Hepatocyte (in vitro differentiated cells): ENCODE data around the gene TNFRSF21. TPM values are rescaled to one million over a fixed set of nuclear protein-coding genes. Genes with fewer than 3 reads are reported as not detected.

Source experiments
- DNase-seq: peaks from one replicate; pipeline ENCODE4 v3.0.0-alpha.2; 2016; ENCODE audit warnings: low spot score
- H2AFZ ChIP-seq: fragments of 200-600 bp; sonication (generic); 2 replicates; pipeline ENCODE4 v1.6.0; 2016; ENCODE audit warnings: antibody characterized with exemption, mild to moderate bottlenecking
- H3K27ac ChIP-seq: fragments of 200-600 bp; sonication (generic); 2 replicates; pipeline ENCODE4 v1.5.1; 2016; ENCODE audit warnings: mild to moderate bottlenecking
- H3K27me3 ChIP-seq: fragments of 200-600 bp; sonication (generic); 2 replicates; pipeline ENCODE4 v1.6.1; 2016
- H3K36me3 ChIP-seq: fragments of 200-600 bp; sonication (generic); replicated peaks from 2 replicates; pipeline ENCODE4 v1.5.1; 2016; ENCODE audit warnings: low read depth; ENCODE audit not compliant: insufficient read depth
- H3K4me1 ChIP-seq: fragments of 200-600 bp; sonication (generic); 2 replicates; pipeline ENCODE4 v1.5.1; 2016; ENCODE audit warnings: mild to moderate bottlenecking, moderate library complexity; ENCODE audit not compliant: insufficient read depth
- H3K4me2 ChIP-seq: fragments of 200-600 bp; sonication (generic); 2 replicates; pipeline ENCODE4 v1.6.0; 2016
- H3K4me3 ChIP-seq: fragments of 200-600 bp; sonication (generic); 2 replicates; pipeline ENCODE4 v1.5.1; 2016; ENCODE audit warnings: mild to moderate bottlenecking
- H3K79me2 ChIP-seq: fragments of 200-600 bp; sonication (generic); 2 replicates; pipeline ENCODE4 v1.6.0; 2017; ENCODE audit warnings: mild to moderate bottlenecking
- H3K9me2 ChIP-seq: fragments of 200-600 bp; sonication (generic); replicated peaks from 2 replicates; pipeline ENCODE4 v1.6.0; 2017; ENCODE audit warnings: mild to moderate bottlenecking; ENCODE audit not compliant: insufficient read depth
- H3K9me3 ChIP-seq: fragments of 200-600 bp; sonication (generic); 2 replicates; pipeline ENCODE4 v1.5.1; 2016; ENCODE audit warnings: low read depth, mild to moderate bottlenecking
- H4K20me1 ChIP-seq: fragments of 200-600 bp; sonication (generic); 2 replicates; pipeline ENCODE4 v1.6.0; 2016; ENCODE audit warnings: mild to moderate bottlenecking; ENCODE audit not compliant: insufficient read depth, poor library complexity, severe bottlenecking
- CTCF ChIP-seq: fragments of 200-600 bp; sonication (generic); IDR thresholded peaks from 2 replicates; pipeline ENCODE4 v1.5.1; 2016; ENCODE audit warnings: antibody characterized with exemption, mild to moderate bottlenecking; ENCODE audit not compliant: poor library complexity
- EZH2 ChIP-seq: fragments of 200-600 bp; sonication (generic); IDR thresholded peaks from 2 replicates; pipeline ENCODE4 v1.6.1; 2016; ENCODE audit warnings: antibody characterized with exemption, mild to moderate bottlenecking, borderline replicate concordance
- EZH2phosphoT487 ChIP-seq: fragments of 200-600 bp; sonication (generic); IDR thresholded peaks from one replicate; pipeline ENCODE4 v1.6.1; 2018; ENCODE audit warnings: antibody characterized with exemption, mild to moderate bottlenecking, low read depth, moderate library complexity; ENCODE audit not compliant: unreplicated experiment, severe bottlenecking
- WGBS: methylation state at CpG from one replicate; pipeline ENCODE4 v1.1.6; 2016; ENCODE audit warnings: low lambda C conversion rate; ENCODE audit errors: missing lambda C conversion rate; 5-methylcytosine and 5-hydroxymethylcytosine counted together
- polyA plus RNA-seq: library from polyadenylated mRNA; unstranded; fragments of >200 nt; fragmentation: Nextera tagmentation; extraction: Ambion mirVana; gene quantifications from 2 replicates; pipeline ENCODE4 v1.2.1, GENCODE V29; 2016
- total RNA-seq: library from RNA; depleted of rRNA; stranded (reverse); fragments of >200 nt; gene quantifications from 2 replicates; pipeline ENCODE4 v1.2.3, GENCODE V29; 2014

The TNFRSF21 gene
- total and polyA plus RNA-seq, 2 experiments from 2014 or later: 52.1 to 104 TPM

GRCh38 chr6:47303861-47304260, 5.8 kb downstream of the TNFRSF21 start:
- H3K4me1 ChIP-seq: peaks cover 39% of the 10 kb centered on the region
- H2AFZ ChIP-seq: no peak overlapping the region
- H3K4me2 ChIP-seq: no peak overlapping the region
- DNase-seq: no peak
- H3K27ac ChIP-seq: peak overlapping the region; percentile 29
- H3K9me2 ChIP-seq: no peaks in the 10 kb centered on the region
- peaks cover 45% of the 10 kb centered on the region for H4K20me1 ChIP-seq
- H3K79me2 ChIP-seq: peaks cover 99% of the 10 kb centered on the region
- TF ChIP-seq EZH2phosphoT487: no peak
- no peak for TF ChIP-seq CTCF
- TF ChIP-seq EZH2: no peak
- H3K36me3 ChIP-seq: no peaks in the 10 kb centered on the region
- 95% methylated on average over 1 of the region's 1 CpG for WGBS
- H3K27me3 ChIP-seq: no peaks in the 10 kb centered on the region
- H3K4me3 ChIP-seq: no peak overlapping the region
- no peaks in the 10 kb centered on the region for H3K9me3 ChIP-seq

DNA sequence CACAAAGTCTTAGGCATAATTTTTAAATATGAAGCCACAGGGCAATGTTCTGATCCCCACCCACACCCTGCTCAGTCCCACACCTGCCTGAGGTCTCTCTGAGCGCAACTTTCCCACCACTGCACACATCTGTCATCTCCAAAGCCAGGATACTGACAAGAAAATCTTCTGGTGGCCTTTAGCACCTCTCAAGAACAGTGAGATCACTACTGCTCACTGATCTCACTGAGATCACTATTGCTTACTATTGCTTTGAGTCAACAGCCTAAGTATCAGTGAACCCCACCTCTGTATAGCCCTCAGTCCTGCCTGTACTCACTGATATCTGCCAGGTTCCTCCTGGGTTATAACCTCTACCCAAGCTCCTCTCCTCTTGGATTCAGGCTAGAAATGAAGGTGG, 6.4 kb downstream of the TNFRSF21 start:
- peaks cover 99% of the 10 kb centered on the region for H3K79me2 ChIP-seq
- no peak for DNase-seq
- peaks cover 40% of the 10 kb centered on the region for H3K4me1 ChIP-seq
- 100% methylated on average over 1 of the region's 1 CpG for WGBS
- H2AFZ ChIP-seq: no peak overlapping the region
- no peaks in the 10 kb centered on the region for H3K9me3 ChIP-seq
- H3K27me3 ChIP-seq: no peaks in the 10 kb centered on the region
- H3K9me2 ChIP-seq: no peaks in the 10 kb centered on the region
- H4K20me1 ChIP-seq: peaks cover 45% of the 10 kb centered on the region
- H3K4me3 ChIP-seq: no peak overlapping the region
- no peak overlapping the region for H3K4me2 ChIP-seq
- peak overlapping the region; percentile 29 for H3K27ac ChIP-seq
- H3K36me3 ChIP-seq: no peaks in the 10 kb centered on the region
- TF ChIP-seq EZH2phosphoT487 (no peak), CTCF (no peak), EZH2 (no peak)

GRCh38 chr6:47302043-47302442, 7.7 kb downstream of the TNFRSF21 start:
- H3K4me1 ChIP-seq: peaks cover 33% of the 10 kb centered on the region
- no peak overlapping the region for H3K4me3 ChIP-seq
- no peak overlapping the region for H2AFZ ChIP-seq
- WGBS: 56% methylated on average over 6 of the region's 6 CpGs
- H3K4me2 ChIP-seq: peak overlapping the region; percentile 31
- H3K79me2 ChIP-seq: peaks cover 99% of the 10 kb centered on the region
- no peaks in the 10 kb centered on the region for H3K36me3 ChIP-seq
- H3K27me3 ChIP-seq: no peaks in the 10 kb centered on the region
- H4K20me1 ChIP-seq: peaks cover 48% of the 10 kb centered on the region
- no peak overlapping the region for H3K27ac ChIP-seq
- no peaks in the 10 kb centered on the region for H3K9me2 ChIP-seq
- DNase-seq: no peak
- H3K9me3 ChIP-seq: no peaks in the 10 kb centered on the region
- no peak for TF ChIP-seq EZH2phosphoT487

- Histone ChIP-seq H3K4me1 (peaks cover 33% of the 10 kb centered on the region), H3K27ac (no peak overlapping the region), H3K36me3 (no peaks in the 10 kb centered on the region), H3K9me2 (no peaks in the 10 kb centered on the region), H3K27me3 (no peaks in the 10 kb centered on the region), H3K9me3 (no peaks in the 10 kb centered on the region), H3K79me2 (peaks cover 99% of the 10 kb centered on the region), H3K4me2 (no peak overlapping the region), H2AFZ (no peak overlapping the region), H4K20me1 (peaks cover 43% of the 10 kb centered on the region), H3K4me3 (no peak overlapping the region)
- WGBS: 96% methylated on average over 4 of the region's 4 CpGs
- TF ChIP-seq EZH2 (no peak), CTCF (no peak), EZH2phosphoT487 (no peak)
- no peak for DNase-seq
Observed at GRCh38 chr6:47301441-47301840, 8.3 kb downstream of the TNFRSF21 start.
